Measurements from ENCODE around the gene LSP1. TPM values are rescaled to one million over a fixed set of nuclear protein-coding genes. Genes with fewer than 3 reads are reported as not detected.
"Not testable (repeated sequence)": the region's sequence is repeated elsewhere in the genome, so short reads cannot be mapped to it uniquely, and the experiment has no call there.

LSP1 gene
- total RNA-seq, 1 experiment from 2014 or later: 6.5 TPM

DNA sequence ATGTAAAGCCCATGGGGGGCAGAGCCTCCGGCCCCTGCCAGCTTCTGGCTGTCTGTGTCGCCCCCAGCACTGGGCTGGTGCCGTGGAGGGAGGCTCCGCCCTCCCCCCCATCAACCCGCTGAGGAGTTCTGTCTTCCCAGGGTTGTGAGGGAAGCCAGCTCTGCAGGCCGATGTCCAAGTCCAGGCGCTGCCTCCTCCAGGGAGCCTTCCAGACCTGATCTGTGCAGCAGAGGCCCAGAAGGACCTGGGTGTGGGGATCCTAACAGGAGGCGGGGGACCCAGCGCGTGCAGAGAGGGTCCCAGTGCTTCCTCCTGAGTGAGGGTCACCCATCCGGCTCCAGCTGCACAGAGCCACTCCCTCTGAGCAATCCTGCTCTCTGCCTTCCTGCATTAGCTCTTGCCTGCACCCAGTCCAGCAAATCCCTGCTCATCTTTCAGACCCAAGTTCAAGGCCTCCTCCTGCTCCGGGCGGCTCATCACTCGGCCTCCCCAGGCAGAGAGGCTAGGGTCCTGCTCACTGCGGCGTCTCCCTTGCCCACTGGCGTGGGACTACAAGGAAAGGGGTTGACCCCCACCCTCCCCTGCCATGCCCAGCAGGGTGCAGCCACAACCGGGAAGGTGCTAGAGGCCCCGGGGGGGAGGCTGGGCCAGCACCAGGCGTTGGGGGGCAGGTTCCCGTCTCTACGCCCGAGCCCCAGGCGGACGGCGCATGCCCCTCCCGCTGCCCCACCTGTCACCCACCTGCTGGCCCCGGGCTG, 22.4 kb downstream of the LSP1 start:
- no peak for DNase-seq (ENCODE audit: low read depth)

GRCh38 chr11:1875851-1876301, 23.0 kb downstream of the LSP1 start:
- not testable (repeated sequence) for DNase-seq (ENCODE audit: low read depth)

DNA sequence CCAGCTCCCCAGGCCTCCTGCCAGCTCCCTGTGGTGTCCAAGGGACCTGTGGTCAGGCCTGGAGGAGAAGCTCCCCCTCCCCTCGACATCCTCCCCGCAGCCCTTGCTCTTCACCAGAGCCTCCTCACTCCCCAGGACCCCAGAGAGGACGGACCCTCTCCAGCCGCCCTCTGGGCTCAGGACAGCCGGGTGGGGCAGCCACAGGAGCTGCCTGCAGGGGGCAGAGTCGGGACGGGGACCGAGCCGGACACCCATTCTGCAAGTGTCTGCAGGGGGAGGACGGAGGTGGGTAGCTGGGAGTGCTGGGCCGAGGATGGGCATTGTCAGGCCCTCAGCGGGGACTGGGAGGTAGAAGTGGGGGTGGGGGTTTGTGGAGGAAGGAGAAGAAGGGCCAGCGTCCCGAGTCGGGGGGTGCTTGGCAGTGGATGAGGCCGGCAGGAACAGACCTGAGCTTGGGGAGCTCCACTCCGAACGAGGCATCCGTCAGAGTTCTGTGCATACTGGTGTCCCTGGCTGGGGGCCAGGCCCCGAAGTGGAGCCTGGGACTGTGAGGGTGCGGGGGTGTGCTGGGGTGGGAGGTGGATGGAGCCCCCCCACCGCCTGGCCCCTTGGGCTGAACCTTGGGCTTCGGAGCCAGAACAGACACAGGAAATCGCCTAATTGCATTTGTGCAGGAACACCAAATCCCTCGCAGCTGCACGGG, 23.6 kb downstream of the LSP1 start:
- DNase-seq (ENCODE audit: low read depth): peak; percentile 62

- peak; percentile 60 for DNase-seq (ENCODE audit: low read depth)
Measured at GRCh38 chr11:1877211-1878136, 24.6 kb downstream of the LSP1 start.

DNA sequence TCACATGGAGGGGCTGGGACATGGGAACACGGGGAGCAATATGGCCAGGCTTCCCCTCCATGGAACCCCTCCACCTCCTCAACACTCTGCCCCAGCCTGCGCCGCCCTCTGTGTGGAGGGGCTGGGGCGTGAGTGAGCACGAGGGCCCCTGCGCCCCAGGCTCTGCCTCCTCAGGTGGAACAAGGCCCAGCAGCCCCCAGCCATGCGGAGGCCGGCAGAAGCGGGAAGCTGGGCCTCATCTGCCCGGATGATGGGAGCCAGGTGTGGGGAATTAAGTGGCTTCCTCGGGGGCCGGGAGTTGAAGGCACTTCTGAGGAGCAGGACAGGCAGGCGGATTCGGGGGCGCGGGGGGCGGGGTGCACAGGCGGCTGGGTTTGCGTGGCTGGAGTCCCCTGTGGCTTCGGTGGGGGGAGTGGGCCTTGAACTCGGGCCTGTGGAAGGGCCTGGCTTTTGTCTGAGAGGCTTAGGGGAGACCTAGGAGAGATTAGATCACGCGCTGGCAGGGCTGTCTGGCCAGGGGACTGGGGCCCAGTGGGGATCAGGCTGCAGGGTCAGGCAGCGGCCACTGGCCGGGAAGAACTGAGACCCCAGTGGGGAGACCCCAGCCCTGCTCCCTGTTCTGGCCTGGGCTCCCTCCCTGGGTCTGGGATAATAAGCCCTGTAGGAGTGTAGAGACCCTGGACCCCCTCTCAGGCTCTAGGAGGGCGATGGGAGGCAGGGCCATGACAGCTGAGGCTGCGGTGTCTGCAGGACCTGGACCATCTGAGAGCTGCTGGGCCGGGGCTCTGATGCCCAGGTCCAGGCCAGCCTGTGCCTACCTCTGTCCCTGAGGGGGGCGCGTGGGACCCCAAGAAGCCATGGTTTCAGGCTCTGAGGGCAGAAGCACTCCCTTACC, 25.5 kb downstream of the LSP1 start:
- DNase-seq (ENCODE audit: low read depth): no peak

GRCh38 chr11:1879342-1879940, 26.6 kb downstream of the LSP1 start:
- DNase-seq (ENCODE audit: low read depth): no peak

DNA sequence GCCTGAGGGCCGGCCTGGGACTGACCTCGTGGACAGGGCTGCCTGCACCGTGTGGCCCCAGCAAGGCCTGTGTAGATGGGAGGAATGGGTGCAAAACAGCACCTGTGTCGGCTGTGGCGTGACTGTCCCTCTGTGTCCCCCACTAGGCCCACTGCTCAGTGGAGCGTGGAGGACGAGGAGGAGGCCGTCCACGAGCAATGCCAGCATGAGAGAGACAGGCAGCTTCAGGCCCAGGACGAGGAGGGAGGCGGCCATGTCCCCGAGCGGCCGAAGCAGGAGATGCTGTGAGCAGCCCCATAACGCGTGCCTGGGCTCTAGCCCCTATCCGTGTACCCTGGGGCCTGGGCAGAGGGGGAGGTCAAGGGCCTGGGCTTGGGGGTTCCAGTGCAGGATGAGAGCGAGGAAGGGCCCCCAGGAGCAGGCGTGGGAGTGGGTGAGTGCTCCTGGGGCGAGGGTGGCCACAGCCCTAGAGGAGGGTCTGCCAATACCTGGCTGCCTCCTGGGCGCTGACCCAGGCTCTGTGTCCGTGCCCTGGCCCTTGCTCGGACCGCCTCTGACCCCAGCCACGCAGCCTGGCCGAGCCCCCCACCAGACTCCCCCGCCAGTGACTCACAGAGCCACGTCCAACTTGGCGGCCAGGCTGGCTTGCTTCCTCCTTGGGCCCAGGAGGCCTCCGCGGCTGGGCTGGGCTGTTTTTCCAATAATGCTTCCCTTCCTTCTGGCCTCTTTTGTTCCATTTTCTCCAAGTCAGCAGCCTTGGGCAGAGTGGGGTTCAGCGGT, 27.2 kb downstream of the LSP1 start:
- DNase-seq (ENCODE audit: low read depth): peak; percentile 38

DNA sequence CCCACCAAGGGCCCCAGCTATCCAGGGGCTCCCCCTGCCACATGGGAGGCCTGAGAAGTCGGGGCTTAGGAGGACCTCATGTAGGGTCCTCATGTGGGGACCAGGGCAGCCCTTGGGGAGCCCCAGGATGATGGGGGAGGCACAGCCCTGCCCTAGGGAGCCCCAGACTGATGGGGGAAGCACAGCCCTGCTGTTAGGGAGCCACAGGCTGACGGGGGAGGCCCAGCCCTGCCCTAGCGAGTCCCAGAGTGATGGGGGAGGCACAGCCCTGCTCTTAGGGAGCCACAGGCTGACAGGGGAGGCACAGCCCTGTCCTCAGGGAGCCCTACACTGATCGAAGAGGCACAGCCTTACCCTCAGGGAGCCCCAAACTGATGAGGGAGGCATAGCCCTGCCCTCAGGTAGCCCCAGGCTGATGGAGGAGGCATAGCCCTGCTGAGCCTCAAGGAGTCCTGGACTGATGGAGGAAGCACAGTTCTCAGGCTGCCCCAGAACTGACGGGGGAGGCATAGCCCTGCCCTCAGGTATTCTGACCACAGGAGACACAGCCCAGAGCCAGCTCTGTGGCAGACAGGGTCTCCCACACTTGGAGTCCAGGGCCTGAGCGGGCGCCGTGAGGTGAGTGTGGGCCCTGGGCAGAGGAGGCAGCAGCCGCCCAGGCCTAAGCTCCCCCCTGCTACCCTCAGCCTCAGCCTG, 28.0 kb downstream of the LSP1 start:
- DNase-seq (ENCODE audit: low read depth): no peak

DNA sequence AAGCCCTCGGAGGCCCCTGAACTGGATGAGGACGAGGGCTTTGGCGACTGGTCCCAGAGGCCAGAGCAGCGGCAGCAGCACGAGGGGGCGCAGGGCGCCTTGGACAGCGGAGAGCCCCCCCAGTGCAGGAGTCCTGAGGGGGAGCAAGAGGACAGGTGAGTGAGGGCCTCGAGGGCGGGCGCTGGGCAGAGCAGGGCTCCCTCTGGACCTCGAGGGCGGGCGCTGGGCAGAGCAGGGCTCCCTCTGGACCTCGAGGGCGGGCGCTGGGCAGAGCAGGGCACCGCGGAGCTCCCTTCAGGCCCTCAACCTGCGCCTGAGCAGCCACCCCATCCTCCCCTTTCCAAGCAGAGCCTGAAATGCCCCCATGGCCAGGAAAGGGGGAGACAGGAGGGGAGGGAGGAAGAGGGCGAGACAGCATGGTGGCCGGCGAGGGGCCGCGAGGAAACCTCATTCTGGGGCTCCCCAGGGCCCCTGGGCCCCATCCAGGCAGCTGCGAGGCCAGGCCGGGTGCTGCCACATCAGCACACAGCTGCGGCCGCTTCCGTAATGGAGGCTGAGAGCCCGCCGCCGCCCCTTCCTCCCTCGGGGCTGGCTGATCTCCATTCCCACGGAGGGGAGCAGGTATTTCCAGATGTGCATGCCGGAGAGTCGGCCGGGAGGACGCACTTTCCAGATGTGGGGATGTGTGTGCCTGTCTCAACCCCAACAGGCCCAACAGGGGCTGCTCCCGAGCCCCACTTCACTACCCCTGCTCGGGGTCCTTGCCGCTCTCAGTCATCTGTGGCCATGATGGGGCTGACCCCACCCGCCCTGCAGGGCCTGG, 28.8 kb downstream of the LSP1 start:
- DNase-seq (ENCODE audit: low read depth): no peak

DNA sequence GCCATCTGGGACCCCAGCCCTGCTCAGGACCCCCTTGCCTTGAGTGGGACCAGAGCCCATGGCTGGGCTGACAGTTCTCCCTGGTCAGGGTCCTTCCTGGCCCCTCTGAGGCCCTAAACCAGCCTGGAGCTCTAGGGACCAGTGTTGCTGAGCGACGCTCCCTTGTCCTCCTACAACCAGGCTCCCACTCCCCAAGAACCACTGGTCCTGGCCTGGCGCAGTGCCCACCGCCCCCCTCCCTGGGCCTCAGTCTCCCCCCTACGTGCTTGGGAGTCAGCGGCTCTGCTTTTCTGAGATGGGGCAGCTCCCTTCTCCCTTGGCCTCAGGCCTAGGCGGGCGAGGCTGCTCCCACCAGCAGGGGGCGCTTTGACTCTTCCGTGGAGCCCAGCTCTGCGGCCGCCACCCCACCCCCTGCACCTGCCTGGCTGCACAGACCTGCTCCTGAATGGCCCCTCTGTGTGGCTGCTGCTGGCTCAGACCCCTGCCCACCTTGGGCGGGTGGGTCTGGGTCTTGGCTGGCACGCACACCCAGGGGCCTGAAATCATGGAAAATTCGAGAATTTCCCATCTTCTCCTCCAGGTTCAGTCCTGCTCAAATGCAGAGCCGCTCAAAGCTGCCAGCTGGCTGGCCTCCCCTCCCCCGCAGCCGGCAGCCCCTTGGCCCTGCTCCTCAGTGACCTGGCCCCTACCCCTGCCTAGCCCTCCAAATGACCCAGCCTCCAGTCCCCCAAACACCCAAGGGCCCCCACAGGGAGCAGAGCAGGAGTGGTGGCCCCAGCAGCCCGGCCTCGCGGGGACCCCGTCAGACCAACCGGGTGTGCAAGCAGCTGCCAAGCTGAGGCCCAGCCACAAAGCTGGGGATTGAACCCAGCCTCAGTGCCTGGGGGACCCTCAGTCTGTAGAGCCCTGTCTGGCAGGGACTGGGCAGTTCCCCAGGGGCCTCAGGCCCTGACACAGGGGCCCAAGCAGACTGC, 29.7 kb downstream of the LSP1 start:
- peak; percentile 75 for DNase-seq (ENCODE audit: low read depth)

DNA sequence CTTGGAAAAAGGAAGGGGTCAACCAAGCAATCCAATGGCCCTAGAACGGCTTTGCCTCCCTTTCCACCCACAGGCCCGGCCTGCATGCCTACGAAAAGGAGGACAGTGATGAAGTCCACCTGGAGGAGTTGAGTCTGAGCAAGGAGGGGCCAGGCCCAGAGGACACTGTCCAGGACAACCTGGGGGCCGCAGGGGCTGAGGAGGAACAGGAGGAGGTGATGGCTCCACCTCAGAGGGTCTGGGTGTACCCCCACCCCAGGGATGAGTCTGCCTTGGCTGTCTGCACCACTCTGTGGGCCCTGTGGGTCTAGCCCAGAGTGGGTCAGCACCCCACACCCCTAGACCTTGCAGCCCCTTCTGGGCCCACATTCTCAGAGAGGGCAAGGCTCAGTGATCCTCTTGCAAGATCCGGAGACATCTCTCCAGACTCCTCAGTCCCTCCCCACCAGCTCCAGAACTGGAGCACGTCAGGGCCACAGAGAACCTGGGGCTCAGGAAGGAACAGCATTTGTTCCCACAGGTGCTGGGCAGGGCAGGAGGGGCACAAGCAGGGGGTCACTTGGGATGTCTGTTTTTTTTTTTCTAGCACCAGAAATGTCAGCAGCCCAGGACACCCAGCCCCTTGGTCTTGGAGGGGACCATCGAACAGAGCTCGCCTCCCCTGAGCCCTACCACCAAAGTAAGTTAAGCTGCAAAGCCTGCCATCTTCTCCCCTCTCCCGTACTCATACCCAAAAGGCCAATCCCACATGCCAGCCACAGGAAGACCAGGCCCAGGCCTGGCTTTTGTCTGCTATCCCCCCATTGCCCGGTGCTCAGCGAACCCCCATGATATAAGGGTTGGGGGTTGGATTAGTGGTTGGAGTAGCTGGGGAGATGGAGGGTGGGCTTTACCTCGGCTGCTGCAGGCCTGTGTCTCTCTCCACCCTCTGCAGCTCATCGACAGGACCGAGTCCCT, 30.7 kb downstream of the LSP1 start:
- DNase-seq (ENCODE audit: low read depth): no peak

DNA sequence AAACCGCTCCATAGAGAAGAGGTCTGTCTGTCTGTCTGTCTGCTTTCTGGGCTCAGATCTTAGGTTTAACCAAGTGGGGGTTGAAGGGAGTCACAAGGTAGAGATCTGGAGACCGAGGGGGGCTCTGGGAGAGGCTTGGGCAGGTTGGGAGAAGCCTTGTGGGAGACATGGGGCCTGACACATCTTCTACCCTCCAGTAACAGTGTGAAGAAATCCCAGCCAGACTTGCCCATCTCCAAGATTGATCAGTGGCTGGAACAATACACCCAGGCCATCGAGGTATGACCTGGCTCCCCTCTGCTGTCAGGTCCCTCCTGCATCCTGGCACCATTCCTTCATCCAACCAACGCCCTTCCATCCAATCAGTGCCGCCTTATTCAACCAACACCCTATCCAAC, 31.4 kb downstream of the LSP1 start:
- DNase-seq (ENCODE audit: low read depth): no peak

DNA sequence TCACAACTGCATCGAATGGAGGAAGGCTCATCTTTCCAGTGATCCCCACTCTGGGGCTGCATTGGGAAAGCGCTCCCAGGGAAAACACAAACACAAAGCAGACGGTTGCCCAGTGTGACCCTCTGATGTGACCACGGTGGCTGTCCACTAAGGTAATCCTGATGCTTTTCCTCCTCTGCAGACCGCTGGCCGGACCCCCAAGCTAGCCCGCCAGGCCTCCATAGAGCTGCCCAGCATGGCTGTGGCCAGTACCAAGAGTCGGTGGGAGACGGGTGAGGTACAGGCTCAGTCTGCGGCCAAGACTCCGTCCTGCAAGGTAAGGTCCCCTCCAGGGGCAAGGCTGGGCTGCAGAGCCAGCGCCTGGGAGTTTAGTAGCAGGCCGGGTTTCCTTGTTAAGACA, 33.7 kb downstream of the LSP1 start:
- DNase-seq (ENCODE audit: low read depth): not testable (repeated sequence)

GRCh38 chr11:1887451-1888346, 34.8 kb downstream of the LSP1 start:
- no peak for DNase-seq (ENCODE audit: low read depth)

DNA sequence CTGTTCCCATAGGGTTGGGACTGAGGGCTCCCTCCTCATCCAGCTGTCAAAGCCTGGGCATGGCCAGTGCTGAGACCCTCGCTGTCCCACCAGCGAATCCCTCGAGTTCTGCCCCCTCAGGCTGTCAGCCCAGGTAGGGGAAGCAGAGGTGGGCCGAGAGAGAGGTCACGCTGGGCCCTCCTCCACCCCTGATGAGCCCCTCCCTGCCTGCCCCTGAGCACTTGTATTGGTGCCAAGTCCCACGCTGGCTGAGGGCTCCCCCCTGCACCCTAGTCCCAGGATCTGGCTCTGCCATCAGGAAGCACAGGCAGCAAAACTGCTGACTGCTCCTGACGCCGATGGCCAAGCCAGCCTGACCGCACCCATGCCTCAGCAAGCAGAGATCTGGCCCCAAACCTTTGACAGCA, 35.5 kb downstream of the LSP1 start:
- no peak for DNase-seq (ENCODE audit: low read depth)

Measured in Daoy (cell line).